ENCODE measurements around the gene TUBAL3. TPM values are rescaled to one million over a fixed set of nuclear protein-coding genes. Genes with fewer than 3 reads are reported as not detected.
A peak's percentile ranks its signal among the peaks of the same experiment; 100 is the strongest.

The TUBAL3 gene
- total RNA-seq, 2 donors from 2014 or later: not detected

DNA sequence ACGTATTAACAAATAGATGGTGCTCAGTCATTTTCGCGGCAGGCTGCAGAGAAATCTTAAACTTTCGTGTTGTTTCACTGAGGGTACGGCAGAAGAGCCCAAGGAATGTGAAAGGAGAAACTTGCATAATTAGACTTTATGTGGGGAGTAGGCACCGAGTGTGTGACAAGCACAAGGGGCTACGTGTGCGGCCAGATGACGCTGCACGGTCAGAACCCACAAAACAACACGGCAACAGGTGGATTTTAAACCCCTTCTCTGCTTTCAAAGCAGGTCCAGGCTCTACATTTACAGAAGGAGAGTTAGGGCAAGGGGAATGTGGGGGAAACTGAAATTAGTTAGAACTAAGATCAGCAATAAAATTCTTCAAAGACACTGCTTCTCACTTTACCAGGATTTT lies 40.3 kb downstream of the TUBAL3 start:
- no peaks in the 10 kb centered on the region for H3K4me1 Mint-ChIP-seq
- no peak overlapping the region for H3K4me3 Mint-ChIP-seq
- no peaks in the 10 kb centered on the region for H3K9me3 ChIP-seq (ENCODE audit: control insufficient read depth, low read length, poor library complexity, severe bottlenecking)
- no peaks in the 10 kb centered on the region for H3K36me3 Mint-ChIP-seq (ENCODE audit: low read depth)
- DNase-seq (no peak), ATAC-seq (no peak)
- peak overlapping the region; percentile 12 for H3K27ac Mint-ChIP-seq
- H3K27me3 Mint-ChIP-seq: peaks cover 52% of the 10 kb centered on the region

DNA sequence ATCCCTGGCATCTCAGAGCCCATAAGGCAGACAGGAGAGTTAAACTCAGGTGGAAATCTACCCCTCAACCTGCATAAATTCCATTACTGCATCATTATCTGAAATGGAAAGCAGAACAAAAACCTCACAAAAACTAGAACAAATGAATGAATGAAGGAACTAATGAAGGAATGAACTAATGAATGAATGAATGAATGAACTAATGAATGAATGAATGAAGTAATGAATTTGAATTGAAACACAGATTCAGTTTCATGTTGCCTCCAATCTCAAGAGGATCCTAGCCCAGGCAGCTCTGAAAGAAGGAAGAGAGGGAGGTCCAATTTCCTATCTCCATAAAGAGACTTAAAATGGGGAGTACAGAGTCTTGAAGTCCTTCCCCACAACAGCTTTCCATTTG lies 41.8 kb downstream of the TUBAL3 start:
- Mint-ChIP-seq H3K4me3 (no peak overlapping the region), H3K27me3 (peaks cover 62% of the 10 kb centered on the region), H3K4me1 (no peaks in the 10 kb centered on the region), H3K27ac (no peak overlapping the region), H3K36me3 (ENCODE audit: low read depth) (no peaks in the 10 kb centered on the region)
- ATAC-seq: no peak
- no peaks in the 10 kb centered on the region for H3K9me3 ChIP-seq (ENCODE audit: control insufficient read depth, low read length, poor library complexity, severe bottlenecking)
- no peak for DNase-seq

DNA sequence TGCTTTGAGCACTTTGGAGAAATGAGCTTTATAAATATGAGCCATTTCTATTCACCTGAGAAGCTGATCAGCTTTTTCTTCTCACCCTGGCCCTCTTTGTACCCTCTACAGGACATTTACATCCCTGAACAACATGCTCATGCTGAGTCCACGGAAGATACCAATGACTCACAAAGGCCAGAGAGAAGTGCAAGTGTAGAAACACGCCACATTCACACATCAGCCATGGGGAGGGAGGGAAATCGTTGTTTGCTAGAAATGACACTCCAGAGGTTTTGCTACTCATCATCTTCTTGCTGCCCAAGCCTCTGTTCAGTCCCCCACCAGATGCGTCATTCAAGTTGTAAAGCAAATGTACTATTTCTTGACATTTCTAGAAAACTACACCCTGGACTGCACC lies 42.7 kb downstream of the TUBAL3 start:
- H3K4me1 Mint-ChIP-seq: no peaks in the 10 kb centered on the region
- H3K27ac Mint-ChIP-seq: no peak overlapping the region

DNA sequence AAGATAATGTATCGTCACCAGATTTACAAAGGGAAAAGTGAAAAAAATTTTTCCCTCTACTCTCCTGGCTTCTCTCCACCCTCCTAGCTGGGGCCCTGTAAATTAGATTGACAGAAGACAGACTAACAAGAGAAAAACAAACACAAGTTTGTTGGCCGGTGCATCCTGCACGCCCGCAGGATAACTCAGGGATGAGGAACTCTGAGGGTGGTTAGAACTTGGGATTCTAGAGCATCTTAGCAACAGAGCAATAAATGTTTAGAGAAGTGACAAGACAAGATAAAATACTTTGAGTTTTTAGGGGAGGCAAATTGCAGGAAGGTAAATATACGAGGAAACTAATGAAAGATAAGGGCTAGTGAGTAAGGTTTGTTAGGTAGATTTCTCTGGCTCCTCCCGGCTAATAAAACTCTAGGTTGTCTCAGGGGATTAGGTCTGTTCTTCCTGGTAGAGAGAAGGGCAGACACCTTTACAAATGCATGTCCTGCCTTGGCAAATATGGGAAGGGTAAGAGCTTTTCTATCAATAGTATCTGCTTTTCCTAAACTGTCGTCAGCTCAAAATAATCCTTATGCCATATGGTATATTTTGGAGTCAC lies 44.2 kb downstream of the TUBAL3 start:
- DNase-seq: no peak
- ATAC-seq: no peak
- no peaks in the 10 kb centered on the region for H3K9me3 ChIP-seq (ENCODE audit: control insufficient read depth, low read length, poor library complexity, severe bottlenecking)
- no peak overlapping the region for H3K4me3 Mint-ChIP-seq
- no peaks in the 10 kb centered on the region for H3K4me1 Mint-ChIP-seq
- no peak overlapping the region for H3K27ac Mint-ChIP-seq
- peaks cover 78% of the 10 kb centered on the region for H3K27me3 Mint-ChIP-seq
- H3K36me3 Mint-ChIP-seq (ENCODE audit: low read depth): peaks cover 4% of the 10 kb centered on the region

More for the DNA sequence above, 42.7 kb downstream of the TUBAL3 start:
- DNase-seq (no peak), ATAC-seq (no peak)
- Mint-ChIP-seq H3K4me3 (no peak overlapping the region), H3K36me3 (ENCODE audit: low read depth) (peaks cover 4% of the 10 kb centered on the region), H3K27me3 (peaks cover 71% of the 10 kb centered on the region)
- H3K9me3 ChIP-seq (ENCODE audit: control insufficient read depth, low read length, poor library complexity, severe bottlenecking): no peaks in the 10 kb centered on the region

DNA sequence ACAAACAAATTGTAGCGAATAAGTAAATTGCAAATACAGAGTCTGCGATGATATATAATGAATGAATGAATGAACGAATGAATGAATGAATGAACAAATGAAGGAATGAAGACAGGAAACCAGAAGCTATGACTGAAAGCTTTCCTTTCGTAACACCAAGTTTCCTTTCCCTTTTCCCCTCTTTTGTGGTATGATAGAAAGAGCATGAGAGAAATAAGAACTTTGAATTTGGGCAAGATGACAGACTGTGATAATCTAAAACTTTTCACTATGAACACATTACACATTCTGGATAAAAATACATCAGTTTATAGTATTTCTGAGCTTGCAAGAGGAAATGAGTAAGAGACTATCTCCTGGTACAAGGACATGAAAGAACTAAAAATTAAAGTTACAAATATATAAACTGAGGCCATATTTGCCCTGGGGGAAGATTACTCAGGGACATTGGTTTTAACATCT lies 48.3 kb downstream of the TUBAL3 start:
- DNase-seq: no peak
- H3K9me3 ChIP-seq (ENCODE audit: control insufficient read depth, low read length, poor library complexity, severe bottlenecking): no peaks in the 10 kb centered on the region
- Mint-ChIP-seq H3K27me3 (peaks cover 65% of the 10 kb centered on the region), H3K4me1 (no peaks in the 10 kb centered on the region), H3K27ac (no peak overlapping the region), H3K36me3 (ENCODE audit: low read depth) (peaks cover 6% of the 10 kb centered on the region), H3K4me3 (no peak overlapping the region)
- ATAC-seq: no peak

DNA sequence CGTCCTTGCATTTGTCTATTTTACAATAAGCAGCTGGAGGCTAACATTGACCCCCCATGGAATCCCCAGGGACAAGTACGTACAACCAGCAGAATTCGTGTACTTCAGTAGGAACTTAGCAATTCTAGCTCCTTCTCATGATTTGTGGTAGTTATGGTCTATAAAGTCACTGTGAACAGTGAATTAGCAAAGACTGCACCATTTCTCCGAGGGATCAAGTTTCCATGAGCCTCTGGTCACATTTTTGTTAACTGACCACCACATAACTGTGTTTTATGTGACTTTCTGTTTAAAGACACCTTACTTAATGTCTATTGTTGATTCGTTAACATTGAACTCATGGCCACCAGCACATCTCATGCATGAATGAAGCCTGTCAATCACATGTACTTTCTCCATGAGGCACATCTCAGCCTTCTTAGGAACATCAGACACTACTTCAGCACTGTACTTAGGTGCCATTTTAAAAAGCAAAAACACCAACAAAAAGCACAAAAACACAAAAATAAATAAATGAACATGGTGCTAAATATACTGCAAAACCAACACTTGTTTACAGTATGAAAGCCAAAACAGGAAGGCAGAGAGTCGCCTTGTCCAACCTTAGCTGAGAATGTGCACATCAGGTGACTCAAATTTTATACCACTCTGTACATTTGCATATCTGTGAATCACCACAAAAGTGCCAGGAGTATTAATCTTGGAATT lies 48.9 kb downstream of the TUBAL3 start:
- H3K27ac Mint-ChIP-seq: no peak overlapping the region

DNA sequence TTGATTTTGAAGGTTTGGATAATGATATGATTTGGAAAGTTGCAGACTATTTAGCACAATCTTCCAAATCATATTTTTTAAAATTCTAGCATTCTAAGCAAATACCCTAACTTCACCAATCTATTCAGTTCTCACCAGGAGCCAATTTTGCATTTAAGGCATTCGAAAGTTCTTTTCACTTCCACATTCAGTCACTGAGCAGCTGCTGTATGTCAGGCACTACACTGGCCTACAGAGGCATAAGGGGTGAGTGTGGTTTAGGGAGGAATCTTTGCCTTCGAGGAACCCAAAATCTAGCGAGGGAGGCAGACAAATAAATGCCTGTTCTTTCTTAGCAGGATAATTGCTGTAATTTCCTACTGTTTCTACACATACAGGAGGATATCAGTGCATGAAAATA lies 50.6 kb downstream of the TUBAL3 start:
- H3K36me3 Mint-ChIP-seq (ENCODE audit: low read depth): peaks cover 6% of the 10 kb centered on the region
- H3K4me3 Mint-ChIP-seq: no peak overlapping the region
- DNase-seq (no peak), ATAC-seq (no peak)
- H3K4me1 Mint-ChIP-seq: no peaks in the 10 kb centered on the region
- no peaks in the 10 kb centered on the region for H3K9me3 ChIP-seq (ENCODE audit: control insufficient read depth, low read length, poor library complexity, severe bottlenecking)
- H3K27ac Mint-ChIP-seq: no peak overlapping the region
- peaks cover 53% of the 10 kb centered on the region for H3K27me3 Mint-ChIP-seq

More for the DNA sequence above, 48.9 kb downstream of the TUBAL3 start:
- Mint-ChIP-seq H3K36me3 (ENCODE audit: low read depth) (peaks cover 6% of the 10 kb centered on the region), H3K4me3 (no peak overlapping the region), H3K27me3 (peaks cover 62% of the 10 kb centered on the region), H3K4me1 (no peaks in the 10 kb centered on the region)
- no peak for DNase-seq
- H3K9me3 ChIP-seq (ENCODE audit: control insufficient read depth, low read length, poor library complexity, severe bottlenecking): no peaks in the 10 kb centered on the region
- no peak for ATAC-seq

DNA sequence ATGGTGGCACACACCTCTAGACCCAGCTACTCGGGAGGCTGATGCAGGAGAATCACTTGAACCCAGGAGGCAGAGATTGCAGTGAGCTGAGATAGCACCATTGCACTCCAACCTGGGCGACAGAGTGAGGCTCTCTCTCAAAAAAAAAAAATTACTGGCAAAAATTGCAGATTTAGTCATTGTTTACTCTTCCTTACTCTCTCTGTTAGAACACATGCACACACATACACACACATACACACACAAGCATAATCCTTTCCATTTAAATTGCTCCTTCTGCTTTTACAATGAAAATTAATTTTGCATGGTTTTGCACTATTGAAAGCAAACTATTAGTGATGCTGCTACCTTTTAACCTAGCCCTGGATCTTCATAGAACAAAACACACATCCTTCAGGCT lies 55.3 kb downstream of the TUBAL3 start:
- H3K4me1 Mint-ChIP-seq: no peaks in the 10 kb centered on the region
- no peak overlapping the region for H3K4me3 Mint-ChIP-seq
- H3K27me3 Mint-ChIP-seq: peaks cover 27% of the 10 kb centered on the region
- no peaks in the 10 kb centered on the region for H3K9me3 ChIP-seq (ENCODE audit: control insufficient read depth, low read length, poor library complexity, severe bottlenecking)
- H3K36me3 Mint-ChIP-seq (ENCODE audit: low read depth): peaks cover under 1% of the 10 kb centered on the region
- no peak overlapping the region for H3K27ac Mint-ChIP-seq
- ATAC-seq (no peak), DNase-seq (no peak)

DNA sequence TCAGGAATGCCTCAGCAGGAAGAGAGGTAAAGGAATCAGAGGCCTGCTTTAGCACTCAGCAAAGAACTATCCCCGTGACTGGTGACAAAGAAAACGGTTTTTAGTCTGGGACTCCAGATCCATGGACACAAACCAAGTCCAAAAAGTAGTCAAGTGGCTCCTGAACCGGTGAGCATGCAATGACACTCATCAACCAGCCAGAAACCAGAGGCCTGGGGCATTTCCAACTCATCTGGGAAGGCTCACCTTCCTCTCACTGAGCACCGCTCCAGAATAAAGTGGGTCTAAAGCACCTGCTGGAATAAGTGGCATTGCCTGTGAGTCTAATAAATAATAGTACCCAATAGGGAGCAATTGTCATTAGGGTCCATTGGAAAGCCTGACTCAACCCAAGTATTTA lies 57.7 kb downstream of the TUBAL3 start:
- ATAC-seq (no peak), DNase-seq (no peak)
- Mint-ChIP-seq H3K4me1 (peaks cover 5% of the 10 kb centered on the region), H3K27ac (no peak overlapping the region), H3K4me3 (no peak overlapping the region), H3K27me3 (peaks cover 17% of the 10 kb centered on the region), H3K36me3 (ENCODE audit: low read depth) (no peaks in the 10 kb centered on the region)
- no peaks in the 10 kb centered on the region for H3K9me3 ChIP-seq (ENCODE audit: control insufficient read depth, low read length, poor library complexity, severe bottlenecking)

DNA sequence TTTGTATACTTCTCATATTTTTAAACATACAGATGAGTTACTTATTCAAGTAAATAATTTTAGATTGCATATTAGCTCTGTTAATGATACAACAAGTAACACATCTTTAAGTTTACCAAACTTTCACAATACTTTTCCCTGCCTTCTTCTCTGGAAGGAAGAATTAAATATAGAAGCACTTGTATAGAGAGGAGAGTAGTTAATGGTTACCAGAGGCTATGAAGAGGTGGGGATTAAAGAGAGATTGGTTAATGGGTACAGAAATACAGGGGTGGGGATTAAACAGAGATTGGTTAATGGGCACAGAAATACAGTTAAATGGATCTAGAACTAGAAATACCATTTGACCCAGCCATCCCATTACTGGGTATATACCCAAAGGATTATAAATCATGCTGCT lies 59.9 kb downstream of the TUBAL3 start:
- ATAC-seq (no peak), DNase-seq (no peak)
- Mint-ChIP-seq H3K27ac (no peak overlapping the region), H3K4me1 (peaks cover 5% of the 10 kb centered on the region), H3K4me3 (no peak overlapping the region), H3K36me3 (ENCODE audit: low read depth) (no peaks in the 10 kb centered on the region), H3K27me3 (peaks cover 8% of the 10 kb centered on the region)
- H3K9me3 ChIP-seq (ENCODE audit: control insufficient read depth, low read length, poor library complexity, severe bottlenecking): no peaks in the 10 kb centered on the region

DNA sequence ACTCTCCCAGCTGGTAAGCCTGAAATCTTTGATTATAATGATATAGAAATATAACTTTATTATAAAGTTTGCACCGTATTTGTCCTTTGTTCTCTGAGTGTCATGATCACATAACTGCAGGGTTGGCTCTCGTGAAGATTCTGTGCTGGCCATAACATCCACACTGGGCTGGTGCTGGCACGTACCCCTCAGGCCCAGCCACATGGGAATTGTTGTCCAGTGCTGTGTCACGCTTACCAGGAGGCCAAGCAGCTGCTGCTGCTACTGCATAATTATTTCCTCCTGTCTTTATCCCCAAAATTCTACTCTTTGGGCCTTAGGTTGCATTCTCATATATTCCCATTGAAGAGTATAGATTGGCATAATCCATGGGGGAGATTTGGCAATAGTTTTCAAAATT lies 60.6 kb downstream of the TUBAL3 start:
- no peak for DNase-seq
- Mint-ChIP-seq H3K27me3 (peaks cover 8% of the 10 kb centered on the region), H3K4me1 (peaks cover 5% of the 10 kb centered on the region), H3K4me3 (no peak overlapping the region), H3K27ac (no peak overlapping the region), H3K36me3 (ENCODE audit: low read depth) (no peaks in the 10 kb centered on the region)
- ATAC-seq: no peak
- H3K9me3 ChIP-seq (ENCODE audit: control insufficient read depth, low read length, poor library complexity, severe bottlenecking): no peaks in the 10 kb centered on the region

DNA sequence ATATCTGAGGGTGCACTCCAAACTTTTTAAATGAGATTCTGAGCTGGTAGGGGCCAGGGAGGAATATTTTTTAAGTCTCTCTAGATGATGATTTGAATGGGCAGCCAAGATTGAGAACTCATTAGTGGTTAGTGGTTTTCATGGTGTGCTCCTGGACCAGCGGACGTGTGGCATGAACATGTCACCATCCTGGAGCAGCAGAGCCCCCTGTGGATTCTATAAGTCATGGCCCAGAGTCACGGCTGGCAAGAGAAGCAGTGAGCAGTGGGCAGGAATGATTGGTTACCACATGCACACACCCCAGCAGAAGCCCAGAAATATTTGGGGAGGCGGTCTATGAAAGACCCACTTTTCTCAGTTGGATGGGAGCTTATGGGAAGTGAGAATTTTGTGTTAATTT lies 61.1 kb downstream of the TUBAL3 start:
- DNase-seq (no peak), ATAC-seq (no peak)
- Mint-ChIP-seq H3K4me1 (peaks cover 5% of the 10 kb centered on the region), H3K36me3 (ENCODE audit: low read depth) (no peaks in the 10 kb centered on the region), H3K27ac (no peak overlapping the region), H3K27me3 (peaks cover 8% of the 10 kb centered on the region), H3K4me3 (no peak overlapping the region)
- H3K9me3 ChIP-seq (ENCODE audit: control insufficient read depth, low read length, poor library complexity, severe bottlenecking): no peaks in the 10 kb centered on the region

Measured in T-helper 17 cell (primary cell).